Gastrocnemius medialis (tissue), 4 donors: Measurements from ENCODE around the gene TRAF5. TPM values are rescaled to one million over a fixed set of nuclear protein-coding genes. Genes with fewer than 3 reads are reported as not detected.
A peak's percentile ranks its signal among the peaks of the same experiment; 100 is the strongest.

Experiments
- ATAC-seq, 2 donors: fragments of 150-250 bp; one replicate each; pipeline ENCODE4 v1.9.1; 2016
- DNase-seq, 2 donors: peaks; one replicate each; pipeline ENCODE4 v3.0.0-alpha.2; 2019
- H3K27ac ChIP-seq, 4 donors: fragments of 200-600 bp; sonication (generic); 1 replicate in 1 of 4; 2 replicates in 3 of 4; pipeline ENCODE4 v1.5.1; 2016 to 2018; ENCODE audit warnings: mild to moderate bottlenecking in 2 of 4, moderate library complexity in 1 of 4
- H3K27me3 ChIP-seq, 3 donors: fragments of 200-600 bp; sonication (generic) in 2 of 3; 1 replicate in 1 of 3; 2 replicates in 2 of 3; pipeline versions ENCODE4 v1.5.1 to v1.6.0; 2016 to 2019; ENCODE audit warnings: mild to moderate bottlenecking in 1 of 3, moderate library complexity in 1 of 3
- H3K36me3 ChIP-seq, 2 donors: fragments of 200-600 bp; sonication (generic) in 1 of 2; one replicate each; pipeline ENCODE4 v1.5.1; 2017 to 2018
- H3K4me1 ChIP-seq, 2 donors: fragments of 200-600 bp; sonication (generic) in 1 of 2; one replicate each; pipeline ENCODE4 v1.5.1; 2016 to 2017; ENCODE audit warnings: mild to moderate bottlenecking in 2 of 2
- H3K4me3 ChIP-seq, 4 donors: fragments of 200-600 bp; sonication (generic) in 3 of 4; 1 replicate in 1 of 4; 2 replicates in 3 of 4; pipeline ENCODE4 v1.5.1; 2016 to 2019; ENCODE audit warnings: mild to moderate bottlenecking in 2 of 4
- H3K9me3 ChIP-seq, 3 donors: fragments of 200-600 bp; sonication (generic) in 2 of 3; 1 replicate in 1 of 3; 2 replicates in 2 of 3; pipeline ENCODE4 v1.5.1; 2016 to 2019
- CTCF ChIP-seq, 5 experiments: fragments of 450-650 bp in 3 of 5; fragments of 200-600 bp in 2 of 5; sonication (generic) in 2 of 5; IDR thresholded peaks in 4 of 5; conservative IDR thresholded peaks in 1 of 5; 1 replicate in 4 of 5; 2 replicates in 1 of 5; pipeline ENCODE4 v1.5.1; 2016 to 2019; ENCODE audit warnings: antibody characterized with exemption in 5 of 5, mild to moderate bottlenecking in 3 of 5, moderate library complexity in 3 of 5
- POLR2A ChIP-seq, 2 donors: fragments of 450-650 bp; IDR thresholded peaks; one replicate each; pipeline ENCODE4 v1.6.1; 2017; ENCODE audit warnings: antibody characterized with exemption in 2 of 2, mild to moderate bottlenecking in 2 of 2, moderate library complexity in 2 of 2
- in situ Hi-C, 4 donors: fragments of 200-750 bp; cut with MboI; loops; one replicate each; pipeline versions ENCODE4 v1.15.0 to v1.8.0; 2017; ENCODE audit warnings: low sequenced_read_pairs in 4 of 4
- intact Hi-C: fragments of 100-400 bp; cut with DNase I; formaldehyde crosslinking; loops from one replicate; pipeline ENCODE4 v1.15.1; 2023; ENCODE audit warnings: low total_unique reads
- total RNA-seq, 4 donors: library from RNA; depleted of rRNA; stranded (reverse); fragments of >200 nt; gene quantifications; one replicate each; pipeline versions ENCODE4 v1.1.0 to v1.2.3, GENCODE V29; 2016

TRAF5 gene
- total RNA-seq, 4 donors from 2014 or later = 0.29 to 0.84 (median 0.60) TPM

- Histone ChIP-seq H3K27me3 (no peaks in the 10 kb centered on the region), H3K9me3 (no peaks in the 10 kb centered on the region), H3K4me3 (no peak overlapping the region), H3K27ac (no peak overlapping the region), H3K4me1 (no peaks in the 10 kb centered on the region), H3K36me3 (no peaks in the 10 kb centered on the region)
- no peak for ATAC-seq
- in situ Hi-C loops (loop anchor here in 2 of 4 donors (10.0 kb wide), 3 partner anchors 60 to 330 kb away; no protein-coding TSS in a partner anchor), intact Hi-C loops (loop anchor here (10.0 kb wide), 2 partner anchors 150 to 330 kb away; no protein-coding TSS in a partner anchor)
- no peak for TF ChIP-seq POLR2A (IDR thresholded peaks at IDR 0.05)
- no peak for TF ChIP-seq CTCF (IDR thresholded peaks at IDR 0.05 in 4 of 5, conservative IDR thresholded peaks at IDR 0.05 in 1 of 5)
- no peak for DNase-seq
These were observed 1.4 kb upstream of the TRAF5 start for GRCh38 chr1:211324992-211325775.

- Histone ChIP-seq H3K4me1 (no peaks in the 10 kb centered on the region), H3K36me3 (no peaks in the 10 kb centered on the region), H3K9me3 (no peaks in the 10 kb centered on the region), H3K4me3 (peak overlapping the region; percentile 54 to 79 (median 68)), H3K27ac (peak overlapping the region; percentile 50 to 71 (median 63)), H3K27me3 (no peaks in the 10 kb centered on the region)
- TF ChIP-seq CTCF (IDR thresholded peaks at IDR 0.05 in 4 of 5, conservative IDR thresholded peaks at IDR 0.05 in 1 of 5) (no peak), POLR2A (IDR thresholded peaks at IDR 0.05) (no peak)
- no peak for ATAC-seq
- no peak for DNase-seq
- intact Hi-C loops (loop anchor here (2.0 to 10.0 kb wide), 3 partner anchors 57 to 329 kb away; no protein-coding TSS in a partner anchor), in situ Hi-C loops (loop anchor here in 2 of 4 donors (10.0 kb wide), 3 partner anchors 61 to 329 kb away; no protein-coding TSS in a partner anchor)
These were observed 499 bp upstream of the TRAF5 start for GRCh38 chr1:211326140-211326527.

- peak overlapping the region; percentile 53 to 71 (median 63) for H3K27ac ChIP-seq
- ATAC-seq = peak; percentile 11 to 31
- H3K27me3 ChIP-seq = no peaks in the 10 kb centered on the region
- TF ChIP-seq POLR2A (IDR thresholded peaks at IDR 0.05) = no peak
- no peak for TF ChIP-seq CTCF (IDR thresholded peaks at IDR 0.05 in 4 of 5, conservative IDR thresholded peaks at IDR 0.05 in 1 of 5)
- DNase-seq = no peak
- H3K9me3 ChIP-seq = no peaks in the 10 kb centered on the region
- H3K36me3 ChIP-seq = no peaks in the 10 kb centered on the region
- in situ Hi-C loops (loop anchor here in 2 of 4 donors (10.0 kb wide), 3 partner anchors 63 to 327 kb away; no protein-coding TSS in a partner anchor), intact Hi-C loops (loop anchor here (2.0 to 10.0 kb wide), 3 partner anchors 55 to 327 kb away; no protein-coding TSS in a partner anchor)
- H3K4me1 ChIP-seq = no peaks in the 10 kb centered on the region
- peak overlapping the region; percentile 54 to 79 (median 68) for H3K4me3 ChIP-seq
These were observed 801 bp downstream of the TRAF5 start for GRCh38 chr1:211327346-211327921.

- no peaks in the 10 kb centered on the region for H3K27me3 ChIP-seq
- intact Hi-C loops (loop anchor here (10.0 kb wide), 2 partner anchors 147 to 327 kb away; no protein-coding TSS in a partner anchor), in situ Hi-C loops (loop anchor here in 2 of 4 donors (10.0 kb wide), 3 partner anchors 63 to 327 kb away; no protein-coding TSS in a partner anchor)
- ATAC-seq (no peak), DNase-seq (no peak)
- no peak for TF ChIP-seq POLR2A (IDR thresholded peaks at IDR 0.05)
- TF ChIP-seq CTCF (IDR thresholded peaks at IDR 0.05 in 4 of 5, conservative IDR thresholded peaks at IDR 0.05 in 1 of 5) = no peak
- peak overlapping the region in 1 of 4 donors; percentile 65 for H3K4me3 ChIP-seq
- H3K4me1 ChIP-seq = no peaks in the 10 kb centered on the region
- H3K9me3 ChIP-seq = no peaks in the 10 kb centered on the region
- H3K36me3 ChIP-seq = no peaks in the 10 kb centered on the region
- H3K27ac ChIP-seq = peak overlapping the region in 1 of 4 donors; percentile 58
These were observed 1.6 kb downstream of the TRAF5 start for GRCh38 chr1:211328084-211328694.
